Naive thymus-derived CD4-positive, alpha-beta T cell (primary cell): ENCODE measurements around the gene DTD1. TPM values are rescaled to one million over a fixed set of nuclear protein-coding genes. Genes with fewer than 3 reads are reported as not detected.

Source experiments
- ATAC-seq: fragments of 150-1000 bp; cut with Tn5 transposase; 2 replicates; pipeline ENCODE4 v1.10.0; 2021; ENCODE audit warnings: mild to moderate bottlenecking, moderate library complexity
- CTCF ChIA-PET: fragments of 350-600 bp; sonication (Branson Sonifier 250); formaldehyde crosslinking; loops from one replicate; lab custom pipeline; 2021; ENCODE audit warnings: antibody characterized with exemption; lab: Charles Lee
- POLR2A ChIA-PET: fragments of 350-600 bp; sonication (Branson Sonifier 250); formaldehyde crosslinking; loops from one replicate; lab custom pipeline; 2021; ENCODE audit warnings: antibody characterized with exemption, inconsistent platforms; lab: Charles Lee
- DNase-seq, 9 donors: peaks; one replicate each; pipeline versions ENCODE4 v3.0.0 to v3.0.0-alpha.2; 2020 to 2022; ENCODE audit warnings: mixed read lengths in 1 of 9
- H3K27ac ChIP-seq: one replicate; pipeline ENCODE4 v1.7.0; 2013; ENCODE audit warnings: mild to moderate bottlenecking, low read depth, low read length, moderate library complexity
- H3K27me3 ChIP-seq, 2 donors: one replicate each; pipeline ENCODE4 v1.7.0; 2013; ENCODE audit warnings: low read length in 2 of 2, mild to moderate bottlenecking in 2 of 2, moderate library complexity in 2 of 2; ENCODE audit not compliant: control insufficient read depth in 2 of 2, insufficient read depth in 2 of 2
- H3K36me3 ChIP-seq, 3 experiments: 1 replicate in 2 of 3; 2 replicates in 1 of 3; pipeline ENCODE4 v1.7.0; 2013; ENCODE audit warnings: low read length in 3 of 3, mild to moderate bottlenecking in 3 of 3, moderate library complexity in 1 of 3; ENCODE audit not compliant: insufficient read depth in 3 of 3, control insufficient read depth in 2 of 3
- H3K4me1 ChIP-seq, 2 donors: one replicate each; pipeline ENCODE4 v1.7.0; 2013; ENCODE audit warnings: low read length in 2 of 2, mild to moderate bottlenecking in 2 of 2, moderate library complexity in 1 of 2; ENCODE audit not compliant: control insufficient read depth in 2 of 2, insufficient read depth in 2 of 2
- H3K4me3 ChIP-seq: 2 replicates; pipeline ENCODE4 v1.7.0; 2013; ENCODE audit warnings: mild to moderate bottlenecking, low read length
- H3K9me3 ChIP-seq, 3 experiments: 1 replicate in 2 of 3; 2 replicates in 1 of 3; pipeline ENCODE4 v1.7.0; 2013; ENCODE audit warnings: low read length in 3 of 3; ENCODE audit not compliant: control insufficient read depth in 2 of 3
- H3K27ac Mint-ChIP-seq, 9 donors: one replicate each; pipeline ENCODE4 v1.8.0; 2020 to 2022; ENCODE audit warnings: mixed read lengths in 9 of 9, mild to moderate bottlenecking in 8 of 9, moderate library complexity in 5 of 9, inconsistent platforms in 2 of 9
- H3K27me3 Mint-ChIP-seq, 5 donors: one replicate each; pipeline ENCODE4 v1.8.0; 2021 to 2022; ENCODE audit warnings: mixed read lengths in 5 of 5, mild to moderate bottlenecking in 1 of 5
- H3K36me3 Mint-ChIP-seq, 5 donors: one replicate each; pipeline ENCODE4 v1.8.0; 2020 to 2022; ENCODE audit warnings: mixed read lengths in 5 of 5, mild to moderate bottlenecking in 3 of 5, inconsistent platforms in 1 of 5
- H3K4me1 Mint-ChIP-seq, 7 donors: one replicate each; pipeline ENCODE4 v1.8.0; 2020 to 2022; ENCODE audit warnings: mixed read lengths in 7 of 7, mild to moderate bottlenecking in 3 of 7, inconsistent platforms in 1 of 7
- H3K4me3 Mint-ChIP-seq, 10 donors: one replicate each; pipeline ENCODE4 v1.8.0; 2020 to 2022; ENCODE audit warnings: mild to moderate bottlenecking in 10 of 10, mixed read lengths in 10 of 10, moderate library complexity in 6 of 10, inconsistent platforms in 2 of 10
- H3K9me3 Mint-ChIP-seq, 11 donors: one replicate each; pipeline ENCODE4 v1.8.0; 2020 to 2022; ENCODE audit warnings: mixed read lengths in 11 of 11, mild to moderate bottlenecking in 4 of 11, inconsistent platforms in 1 of 11, moderate library complexity in 1 of 11
- intact Hi-C, 2 donors: fragments of 100-400 bp; cut with micrococcal nuclease; formaldehyde crosslinking; loops; one replicate each; pipeline ENCODE4 v1.15.1; 2023
- polyA plus RNA-seq, 2 donors: library from polyadenylated mRNA; unstranded; fragments of 300-500 nt; fragmentation: Illumina TruSeq; gene quantifications; one replicate each; pipeline ENCODE4 v1.2.3, GENCODE V29; 2021
- total RNA-seq, 6 experiments: library from RNA in 5 of 6; stranded (reverse) in 5 of 6; gene quantifications; 1 replicate in 5 of 6; 2 replicates in 1 of 6; pipeline ENCODE4 v1.2.3 and lab custom pipeline; 2021 to 2026

The DTD1 gene
- total and polyA plus RNA-seq, 7 experiments from 2014 or later: 12.7 to 42.5 (median 16.6) TPM

- ATAC-seq (no peak), DNase-seq (no peak)
- Mint-ChIP-seq H3K4me3 (no peak overlapping the region), H3K27ac (no peak overlapping the region), H3K9me3 (no peaks in the 10 kb centered on the region), H3K4me1 (peaks cover 0 to 11% (median 5%) of the 10 kb centered on the region in 7 donors), H3K27me3 (no peaks in the 10 kb centered on the region), H3K36me3 (peaks cover 0 to 18% (median 9%) of the 10 kb centered on the region in 5 donors)
- POLR2A ChIA-PET: no interaction called here
- CTCF ChIA-PET: no interaction called here
- H3K36me3 ChIP-seq: peaks cover 0 to 7% (median 4%) of the 10 kb centered on the region in 3 experiments
- H3K4me3 ChIP-seq: no peak overlapping the region
- H3K27ac ChIP-seq: no peak overlapping the region
- intact Hi-C loops: no loop called here
- no peaks in the 10 kb centered on the region for H3K9me3 ChIP-seq
- no peaks in the 10 kb centered on the region for H3K27me3 ChIP-seq
- H3K4me1 ChIP-seq: no peaks in the 10 kb centered on the region
These were observed 21.9 kb downstream of the DTD1 start for GRCh38 chr20:18609741-18610140.

DNA sequence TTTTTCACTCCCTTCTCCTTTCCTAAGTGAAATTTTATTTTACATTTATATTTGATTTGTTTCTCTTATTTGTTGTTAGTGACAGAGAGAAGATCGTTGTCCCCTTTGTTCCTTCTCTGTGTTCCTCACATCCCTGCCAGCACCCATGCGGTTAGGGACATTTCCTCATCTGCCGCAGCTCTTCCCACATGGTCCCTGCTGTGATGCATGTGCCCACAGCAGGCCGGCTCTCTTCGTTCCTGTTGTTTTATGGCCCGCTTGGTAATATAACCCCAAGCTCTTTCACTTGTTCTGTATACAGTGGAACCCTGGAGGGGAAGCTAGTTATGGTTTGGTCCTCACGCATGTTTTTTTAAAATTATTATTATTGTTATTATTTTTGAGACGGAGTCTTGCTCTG lies 23.6 kb downstream of the DTD1 start:
- intact Hi-C loops: no loop called here
- Histone ChIP-seq H3K36me3 (peaks cover 0 to 14% (median 7%) of the 10 kb centered on the region in 3 experiments), H3K4me3 (no peak overlapping the region), H3K4me1 (no peaks in the 10 kb centered on the region), H3K27ac (no peak overlapping the region), H3K27me3 (no peaks in the 10 kb centered on the region), H3K9me3 (no peaks in the 10 kb centered on the region)
- Mint-ChIP-seq H3K27me3 (no peaks in the 10 kb centered on the region), H3K36me3 (peaks cover 0 to 30% (median 13%) of the 10 kb centered on the region in 5 donors), H3K27ac (no peak overlapping the region), H3K9me3 (no peaks in the 10 kb centered on the region), H3K4me1 (peaks cover 0 to 11% (median 8%) of the 10 kb centered on the region in 7 donors), H3K4me3 (no peak overlapping the region)
- CTCF ChIA-PET: no interaction called here
- ATAC-seq (no peak), DNase-seq (no peak)
- POLR2A ChIA-PET: no interaction called here

GRCh38 chr20:18613553-18613952 lies 25.7 kb downstream of the DTD1 start:
- ATAC-seq (no peak), DNase-seq (no peak)
- Histone ChIP-seq H3K27me3 (no peaks in the 10 kb centered on the region), H3K4me1 (no peaks in the 10 kb centered on the region), H3K27ac (no peak overlapping the region), H3K4me3 (no peak overlapping the region), H3K9me3 (no peaks in the 10 kb centered on the region), H3K36me3 (peaks cover 0 to 14% (median 7%) of the 10 kb centered on the region in 3 experiments)
- Mint-ChIP-seq H3K36me3 (peaks cover 0 to 43% (median 13%) of the 10 kb centered on the region in 5 donors), H3K4me3 (no peak overlapping the region), H3K9me3 (no peaks in the 10 kb centered on the region), H3K4me1 (peaks cover 0 to 12% (median 5%) of the 10 kb centered on the region in 7 donors), H3K27me3 (no peaks in the 10 kb centered on the region), H3K27ac (no peak overlapping the region)
- CTCF ChIA-PET: no interaction called here
- POLR2A ChIA-PET: no interaction called here
- intact Hi-C loops: no loop called here

GRCh38 chr20:18614244-18614643 lies 26.4 kb downstream of the DTD1 start:
- no peaks in the 10 kb centered on the region for H3K27me3 Mint-ChIP-seq
- ChIA-PET CTCF (no interaction called here), POLR2A (no interaction called here)
- no peaks in the 10 kb centered on the region for H3K9me3 ChIP-seq
- no peaks in the 10 kb centered on the region for H3K4me1 ChIP-seq
- H3K27ac Mint-ChIP-seq: peak overlapping the region in 1 of 9 donors; percentile 46
- peaks cover 0 to 42% (median 12%) of the 10 kb centered on the region in 5 donors for H3K36me3 Mint-ChIP-seq
- DNase-seq (no peak), ATAC-seq (no peak)
- peaks cover 0 to 11% (median 4%) of the 10 kb centered on the region in 7 donors for H3K4me1 Mint-ChIP-seq
- H3K9me3 Mint-ChIP-seq: no peaks in the 10 kb centered on the region
- H3K27me3 ChIP-seq: no peaks in the 10 kb centered on the region
- no peak overlapping the region for H3K4me3 Mint-ChIP-seq
- H3K36me3 ChIP-seq: peaks cover 0 to 14% (median 7%) of the 10 kb centered on the region in 3 experiments
- no peak overlapping the region for H3K27ac ChIP-seq
- H3K4me3 ChIP-seq: no peak overlapping the region
- intact Hi-C loops: no loop called here

DNA sequence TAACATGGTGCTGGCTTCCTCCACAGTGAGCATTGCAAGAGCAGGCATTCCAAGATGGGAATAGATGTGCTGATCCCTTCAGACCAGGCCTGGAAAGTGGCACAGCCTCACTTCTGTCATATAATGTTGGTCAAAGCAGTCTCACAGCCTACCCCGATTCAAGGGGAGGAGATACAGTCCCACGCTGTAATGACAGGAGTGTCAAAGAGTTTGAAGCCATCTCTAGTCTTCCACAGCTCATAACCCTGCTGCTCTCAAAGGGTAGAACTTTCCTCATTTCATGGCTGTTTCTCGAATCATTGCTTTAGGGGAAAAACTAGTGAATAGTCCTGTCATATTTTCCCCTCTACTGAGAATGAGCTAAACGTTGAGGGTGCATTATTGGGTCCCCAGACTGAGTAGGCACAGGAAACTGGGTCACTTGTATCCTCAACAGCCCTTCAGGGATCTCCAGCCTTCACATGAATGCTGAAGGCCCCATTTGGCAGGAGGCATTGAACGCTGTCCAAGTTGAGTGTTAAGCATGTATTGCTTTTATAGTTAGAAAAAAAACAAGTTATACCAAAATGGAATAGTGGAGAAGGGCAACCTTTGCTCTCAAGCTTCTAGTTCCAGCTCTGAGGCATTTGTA lies 27.3 kb downstream of the DTD1 start:
- Mint-ChIP-seq H3K4me3 (no peak overlapping the region), H3K9me3 (no peaks in the 10 kb centered on the region), H3K36me3 (peaks cover 0 to 42% (median 7%) of the 10 kb centered on the region in 5 donors), H3K27ac (peak overlapping the region in 2 of 9 donors; percentile 27 to 73), H3K27me3 (no peaks in the 10 kb centered on the region), H3K4me1 (peaks cover 0 to 11% (median 4%) of the 10 kb centered on the region in 7 donors)
- ChIA-PET POLR2A (interaction anchor here (0.7 kb wide), 1 partner anchor 59 kb away, joined by 3 read pairs; no protein-coding TSS in a partner anchor), CTCF (interaction anchor here (0.6 kb wide), 1 partner anchor 212 kb away, joined by 3 read pairs; no protein-coding TSS in a partner anchor)
- no peaks in the 10 kb centered on the region for H3K9me3 ChIP-seq
- H3K36me3 ChIP-seq: peaks cover 0 to 11% (median 0%) of the 10 kb centered on the region in 3 experiments
- H3K27me3 ChIP-seq: no peaks in the 10 kb centered on the region
- no peak for ATAC-seq
- no peak overlapping the region for H3K27ac ChIP-seq
- H3K4me3 ChIP-seq: no peak overlapping the region
- H3K4me1 ChIP-seq: no peaks in the 10 kb centered on the region
- no peak for DNase-seq
- intact Hi-C loops: no loop called here

DNA sequence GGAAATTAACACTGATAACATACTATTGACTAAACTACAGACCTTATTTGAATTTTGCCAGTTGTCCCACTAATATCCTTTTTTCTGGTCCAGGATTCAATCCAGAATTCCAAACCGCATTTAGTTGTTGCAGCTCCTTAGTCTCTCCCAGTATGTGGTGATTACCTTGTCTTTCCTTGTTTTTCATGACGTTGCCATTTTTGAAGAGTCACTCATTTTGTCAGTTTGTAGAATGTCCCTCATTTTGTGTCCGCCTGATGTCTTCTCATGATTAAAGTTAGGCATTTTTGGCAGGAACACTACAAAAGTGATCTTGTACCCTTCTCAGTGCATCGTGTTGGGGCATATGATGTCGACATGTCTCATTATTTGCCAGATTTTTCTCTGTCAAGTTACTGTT lies 33.1 kb downstream of the DTD1 start:
- Histone ChIP-seq H3K36me3 (no peaks in the 10 kb centered on the region), H3K27ac (no peak overlapping the region), H3K4me1 (no peaks in the 10 kb centered on the region), H3K4me3 (no peak overlapping the region), H3K27me3 (no peaks in the 10 kb centered on the region), H3K9me3 (no peaks in the 10 kb centered on the region)
- H3K4me1 Mint-ChIP-seq: peaks cover 0 to 7% (median 0%) of the 10 kb centered on the region in 7 donors
- ATAC-seq (no peak), DNase-seq (no peak)
- intact Hi-C loops: no loop called here
- POLR2A ChIA-PET: no interaction called here
- H3K4me3 Mint-ChIP-seq: no peak overlapping the region
- no peak overlapping the region for H3K27ac Mint-ChIP-seq
- H3K27me3 Mint-ChIP-seq: no peaks in the 10 kb centered on the region
- CTCF ChIA-PET: no interaction called here
- H3K36me3 Mint-ChIP-seq: peaks cover 0 to 30% (median 3%) of the 10 kb centered on the region in 5 donors
- no peaks in the 10 kb centered on the region for H3K9me3 Mint-ChIP-seq
